ENCODE data around the gene MBOAT2.
"Not testable (repeated sequence)": the region's sequence is repeated elsewhere in the genome, so short reads cannot be mapped to it uniquely, and the experiment has no call there.

MBOAT2 gene

DNA sequence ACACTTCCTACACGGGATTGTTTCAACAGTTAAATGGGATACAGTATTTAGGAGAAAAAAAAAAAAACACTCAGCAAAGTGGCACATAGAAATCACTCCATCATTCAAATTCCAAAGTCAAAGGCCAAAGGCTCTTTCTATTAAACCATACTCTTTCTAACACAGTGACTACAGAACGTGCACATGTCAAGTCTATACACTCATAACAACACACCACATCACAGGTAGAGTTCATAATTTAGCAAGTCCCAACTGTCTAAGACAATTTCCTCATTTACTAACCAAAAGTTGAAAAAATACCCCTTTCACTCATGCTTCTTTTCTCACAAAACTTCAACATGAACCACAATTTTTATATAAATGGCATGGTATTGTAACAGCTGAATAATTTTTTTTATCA lies 70.8 kb downstream of the MBOAT2 start:
- DNase-seq = no peak
- TF ChIP-seq POLR2A (IDR thresholded peaks at IDR 0.05; ENCODE audit: low read length) = no peak
- TF ChIP-seq GATA1 (IDR thresholded peaks at IDR 0.05; ENCODE audit: low read depth, low read length) = no peak

DNA sequence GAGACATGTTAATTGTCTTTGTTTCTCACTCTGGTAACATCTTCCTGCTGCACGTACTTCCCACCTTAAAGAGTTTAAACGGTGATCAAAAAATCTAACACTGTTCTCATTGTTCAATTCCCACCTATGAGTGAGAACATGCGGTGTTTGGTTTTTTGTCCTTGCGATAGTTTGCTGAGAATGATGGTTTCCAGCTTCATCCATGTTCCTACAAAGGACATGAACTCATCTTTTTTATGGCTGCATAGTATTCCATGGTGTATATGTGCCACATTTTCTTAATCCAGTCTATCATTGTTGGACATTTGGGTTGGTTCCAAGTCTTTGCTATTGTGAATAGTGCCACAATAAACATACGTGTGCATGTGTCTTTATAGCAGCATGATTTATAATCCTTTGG lies 73.3 kb downstream of the MBOAT2 start:
- DNase-seq = not testable (repeated sequence)

DNA sequence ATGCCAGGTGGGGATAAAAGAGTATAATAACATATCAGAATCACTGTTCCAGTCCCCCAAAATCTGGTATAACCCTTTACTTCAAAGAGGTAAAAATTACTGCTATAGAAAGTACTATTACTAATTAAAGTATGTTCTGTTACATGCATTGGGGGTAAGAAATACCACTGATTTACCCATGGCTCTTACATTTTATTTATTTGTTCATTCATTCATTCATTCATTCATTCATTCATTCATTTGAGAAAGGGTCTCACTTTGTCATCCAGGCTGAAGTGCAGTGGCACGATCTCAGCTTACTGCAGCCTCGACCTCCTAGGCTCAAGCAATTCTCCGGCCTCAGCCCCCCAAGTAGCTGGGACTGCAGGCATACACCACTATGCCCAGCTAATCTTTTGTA lies 74.4 kb downstream of the MBOAT2 start:
- no peak for TF ChIP-seq POLR2A (IDR thresholded peaks at IDR 0.05; ENCODE audit: low read length)
- TF ChIP-seq GATA1 (IDR thresholded peaks at IDR 0.05; ENCODE audit: low read depth, low read length) = no peak
- DNase-seq = no peak

DNA sequence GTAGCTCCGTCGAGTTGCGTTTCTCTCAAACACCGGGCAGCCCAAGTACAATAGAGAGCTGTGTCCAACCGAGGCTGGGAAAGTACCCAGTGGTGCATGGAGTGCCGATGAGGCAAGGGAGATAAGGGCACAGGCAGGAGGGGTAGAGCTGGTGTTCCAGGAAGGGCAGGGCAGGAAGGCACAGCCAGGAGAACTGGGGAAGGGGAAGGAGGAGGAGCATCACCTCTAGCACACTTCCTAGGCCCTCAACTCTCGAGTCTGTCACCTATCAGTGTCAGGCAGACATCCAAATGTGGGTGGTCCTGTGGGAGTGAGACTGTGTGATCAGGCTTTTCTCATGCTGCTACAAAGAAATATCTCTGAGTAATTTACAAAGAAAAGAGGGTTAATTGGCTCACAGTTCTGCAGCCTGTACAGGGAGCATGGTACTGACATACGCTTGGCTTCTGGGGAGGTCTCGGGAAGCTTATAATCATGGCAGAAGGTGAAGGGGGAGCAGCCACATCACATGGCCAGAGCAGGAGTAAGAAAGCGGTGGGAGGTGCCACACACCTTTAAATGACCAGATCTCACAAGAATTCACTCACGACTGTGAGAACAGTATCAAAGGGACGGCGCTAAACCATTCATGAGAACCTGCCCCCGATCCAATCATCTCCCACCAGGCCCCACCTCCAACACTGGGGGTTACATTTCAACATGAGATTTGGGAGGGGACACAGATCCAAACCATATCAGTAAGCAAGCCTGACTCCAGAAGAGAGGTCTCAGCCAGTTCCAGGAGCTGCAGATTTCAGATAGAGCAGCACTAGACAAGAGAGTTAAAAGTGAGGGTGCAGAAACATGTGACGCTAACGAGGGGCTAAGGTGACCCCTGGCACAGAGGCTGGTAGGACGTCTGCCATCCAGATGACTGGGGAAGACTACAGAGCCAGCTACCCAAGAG lies 75.7 kb downstream of the MBOAT2 start:
- TF ChIP-seq GATA1 (IDR thresholded peaks at IDR 0.05; ENCODE audit: low read depth, low read length) (no peak), POLR2A (IDR thresholded peaks at IDR 0.05; ENCODE audit: low read length) (peak; percentile 62)
- DNase-seq = peak; percentile 79 to 90

DNA sequence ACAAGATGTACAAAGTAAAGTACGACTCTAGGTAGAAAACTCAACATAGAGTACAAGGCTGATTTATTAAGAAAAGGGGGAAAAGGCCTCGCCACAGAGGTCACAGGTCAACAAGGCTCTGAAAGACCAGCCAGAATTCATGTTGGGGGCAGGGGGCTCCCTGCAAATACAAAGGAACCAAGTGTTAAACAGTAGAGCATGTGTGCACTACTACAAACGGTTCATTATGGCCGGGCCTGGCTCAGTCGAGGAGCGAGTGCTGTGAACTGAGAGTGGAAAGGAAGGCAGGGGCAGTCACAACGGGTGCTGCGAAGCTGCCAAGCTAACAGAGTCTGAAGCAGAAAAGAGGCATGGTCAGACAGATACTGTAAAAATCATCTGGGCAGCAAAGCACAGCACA lies 77.1 kb downstream of the MBOAT2 start:
- TF ChIP-seq POLR2A (IDR thresholded peaks at IDR 0.05; ENCODE audit: low read length) = no peak
- no peak for TF ChIP-seq GATA1 (IDR thresholded peaks at IDR 0.05; ENCODE audit: low read depth, low read length)
- DNase-seq = no peak

DNA sequence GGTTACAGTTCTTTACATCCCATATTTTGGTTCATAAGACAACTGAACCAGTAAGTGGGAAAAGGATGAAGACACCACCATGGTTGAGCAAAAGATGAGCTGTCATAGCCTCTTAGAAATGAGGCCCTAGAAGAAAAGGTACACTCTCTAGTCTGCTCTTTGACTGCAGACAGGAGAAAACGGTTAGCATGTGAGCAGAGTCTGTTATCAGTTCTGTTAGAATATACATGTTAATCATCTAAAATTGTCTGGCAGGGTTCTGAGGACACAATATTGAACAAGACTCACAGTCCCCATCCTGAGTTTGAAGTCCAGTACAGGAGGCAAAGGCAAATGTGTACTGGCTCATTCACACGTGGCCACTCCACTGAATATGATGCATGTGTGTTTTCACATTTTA lies 78.1 kb downstream of the MBOAT2 start:
- no peak for TF ChIP-seq GATA1 (IDR thresholded peaks at IDR 0.05; ENCODE audit: low read depth, low read length)
- TF ChIP-seq POLR2A (IDR thresholded peaks at IDR 0.05; ENCODE audit: low read length) = peak; percentile 10

DNA sequence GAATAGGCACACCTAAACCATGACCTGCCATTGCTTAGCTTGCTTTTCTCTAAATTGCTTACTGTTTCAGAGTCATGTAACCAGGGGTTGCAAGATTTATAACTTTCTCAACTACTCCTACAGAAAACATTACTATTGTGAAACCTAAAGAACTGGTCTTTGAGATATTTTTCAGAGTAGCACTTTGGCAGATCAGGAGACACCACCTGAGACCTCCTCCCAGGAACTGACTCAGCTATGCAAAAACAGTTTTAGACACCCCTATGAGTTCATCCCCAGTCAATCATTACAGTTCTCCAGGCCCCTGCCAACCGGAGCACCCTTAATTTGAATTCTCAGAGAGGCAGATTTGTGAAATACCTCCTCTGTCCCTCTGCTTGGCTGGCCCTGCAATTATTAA lies 80.3 kb downstream of the MBOAT2 start:
- TF ChIP-seq GATA1 (IDR thresholded peaks at IDR 0.05; ENCODE audit: low read depth, low read length) (no peak), POLR2A (IDR thresholded peaks at IDR 0.05; ENCODE audit: low read length) (no peak)
- peak; percentile 34 to 51 for DNase-seq

More for the DNA sequence above, 78.1 kb downstream of the MBOAT2 start:
- peak; percentile 34 to 61 for DNase-seq

DNA sequence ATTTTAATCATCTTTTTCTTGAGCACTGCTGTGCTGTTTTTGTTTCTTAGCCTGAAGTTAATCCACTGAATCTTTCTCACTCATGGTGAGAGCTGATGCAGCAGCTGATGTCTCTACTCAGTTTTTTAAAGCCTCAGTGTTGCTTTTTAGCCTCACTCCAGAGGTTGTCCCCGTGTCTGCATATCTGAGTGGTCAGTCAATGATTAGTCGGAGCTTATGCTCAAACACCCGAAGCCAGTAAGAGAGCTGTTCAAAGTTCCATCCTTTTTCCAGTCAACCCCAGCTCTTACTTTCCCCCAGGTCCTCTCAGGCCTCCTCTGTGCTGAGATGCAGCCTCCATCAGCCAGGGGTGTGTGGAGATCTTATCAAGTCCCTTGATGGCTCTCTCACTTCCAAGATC lies 81.1 kb downstream of the MBOAT2 start:
- TF ChIP-seq POLR2A (IDR thresholded peaks at IDR 0.05; ENCODE audit: low read length) (no peak), GATA1 (IDR thresholded peaks at IDR 0.05; ENCODE audit: low read depth, low read length) (no peak)
- no peak for DNase-seq

DNA sequence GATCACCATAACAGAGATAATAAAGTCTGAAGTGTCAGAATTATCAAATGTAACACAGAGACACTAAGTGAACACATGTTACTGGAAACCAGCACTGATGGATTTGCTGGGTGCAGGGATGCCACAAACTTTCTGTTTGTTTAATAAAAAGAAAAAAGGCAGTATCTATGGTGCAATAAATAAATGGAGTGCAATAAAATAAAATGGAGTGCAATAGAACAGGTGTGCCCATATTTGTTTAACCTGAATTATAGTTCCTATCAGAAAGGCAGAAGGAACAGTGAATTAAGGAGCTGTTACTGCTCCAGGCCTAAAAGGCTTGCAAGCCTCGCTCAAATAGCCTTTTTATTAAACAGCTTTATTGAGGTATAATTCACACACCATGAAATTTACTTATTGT lies 85.1 kb downstream of the MBOAT2 start:
- TF ChIP-seq POLR2A (IDR thresholded peaks at IDR 0.05; ENCODE audit: low read length) (no peak), GATA1 (IDR thresholded peaks at IDR 0.05; ENCODE audit: low read depth, low read length) (no peak)
- no peak for DNase-seq

DNA sequence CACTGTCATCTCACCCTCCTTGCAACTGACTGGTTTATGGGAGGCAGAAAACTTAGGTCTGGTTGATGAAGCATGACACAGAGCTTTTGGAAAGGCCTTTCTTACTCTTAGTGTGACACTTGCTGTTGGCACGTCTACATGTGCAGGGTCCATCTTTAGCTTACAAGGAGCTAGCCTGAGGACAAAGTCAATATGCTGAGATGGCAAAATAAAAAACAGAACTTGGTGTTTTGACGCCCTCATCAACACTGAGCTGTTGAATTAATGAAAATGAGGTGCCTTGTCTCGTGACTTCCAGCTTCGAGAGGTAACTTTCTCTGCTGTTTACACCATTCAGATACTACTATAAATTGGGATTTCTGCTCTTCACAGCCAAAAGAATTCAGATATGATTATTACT lies 87.5 kb downstream of the MBOAT2 start:
- DNase-seq = no peak
- TF ChIP-seq POLR2A (IDR thresholded peaks at IDR 0.05; ENCODE audit: low read length) = no peak
- TF ChIP-seq GATA1 (IDR thresholded peaks at IDR 0.05; ENCODE audit: low read depth, low read length) = no peak

DNA sequence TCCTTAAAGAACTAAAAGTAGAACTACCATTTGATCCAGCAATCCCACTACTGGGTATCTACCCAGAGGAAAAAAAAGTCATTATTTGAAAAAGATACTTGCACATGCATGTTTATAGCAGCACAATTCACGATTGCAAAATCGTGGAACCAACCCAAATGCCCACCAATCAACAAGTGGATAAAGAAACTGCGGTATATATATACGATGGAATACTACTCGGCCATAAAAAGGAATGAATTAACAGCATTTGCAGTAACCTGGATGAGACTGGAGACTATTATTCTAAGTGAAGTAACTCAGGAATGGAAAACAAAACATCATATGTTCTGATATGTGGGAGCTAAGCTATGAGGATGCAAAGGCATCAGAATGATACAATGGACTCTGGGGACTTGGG lies 89.7 kb downstream of the MBOAT2 start:
- not testable (repeated sequence) for DNase-seq

DNA sequence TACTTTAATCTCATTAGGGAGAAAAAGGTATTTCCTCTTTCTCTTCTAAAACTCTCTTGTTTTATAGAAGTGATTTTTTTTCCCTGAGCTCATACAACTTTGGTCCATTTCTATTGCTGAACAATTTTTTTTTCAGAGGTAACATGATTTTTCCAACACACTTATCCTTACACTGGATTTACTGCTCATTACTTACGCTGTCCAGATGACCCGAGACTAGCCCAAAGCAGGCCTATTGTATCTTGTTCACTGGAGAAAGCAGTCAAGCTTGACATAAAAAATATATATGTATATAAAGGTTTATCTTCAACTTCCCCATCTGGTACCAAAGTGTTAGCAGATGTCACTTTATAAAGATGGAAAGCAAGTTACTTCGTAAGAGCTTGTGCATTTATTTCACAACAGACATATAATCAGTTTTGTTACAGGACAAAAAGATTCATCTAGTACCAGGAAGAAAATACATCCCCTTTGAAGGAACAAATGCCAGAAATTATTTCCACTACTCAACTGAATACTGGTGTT lies 95.7 kb downstream of the MBOAT2 start:
- no peak for DNase-seq
- no peak for TF ChIP-seq POLR2A (IDR thresholded peaks at IDR 0.05; ENCODE audit: low read length)
- TF ChIP-seq GATA1 (IDR thresholded peaks at IDR 0.05; ENCODE audit: low read depth, low read length) = no peak

DNA sequence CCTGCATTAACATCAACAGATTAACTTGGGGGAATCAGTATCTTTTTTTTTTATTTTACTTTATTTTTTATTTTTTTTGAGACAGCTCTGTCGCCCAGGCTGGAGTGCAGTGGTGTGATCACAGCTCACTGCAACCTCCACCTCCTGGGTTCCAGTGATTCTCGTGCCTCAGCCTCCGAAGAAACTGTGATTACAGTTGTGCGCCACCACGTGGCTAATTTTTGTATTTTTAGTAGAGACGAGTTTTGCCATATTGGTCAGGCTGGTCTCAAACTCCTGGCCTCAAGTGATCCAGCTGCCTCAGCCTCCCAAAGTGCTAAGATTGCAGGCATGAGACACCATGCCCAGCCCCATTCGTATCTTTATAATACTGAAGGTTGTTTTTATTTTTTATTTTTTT lies 99.6 kb downstream of the MBOAT2 start:
- not testable (repeated sequence) for DNase-seq

DNA sequence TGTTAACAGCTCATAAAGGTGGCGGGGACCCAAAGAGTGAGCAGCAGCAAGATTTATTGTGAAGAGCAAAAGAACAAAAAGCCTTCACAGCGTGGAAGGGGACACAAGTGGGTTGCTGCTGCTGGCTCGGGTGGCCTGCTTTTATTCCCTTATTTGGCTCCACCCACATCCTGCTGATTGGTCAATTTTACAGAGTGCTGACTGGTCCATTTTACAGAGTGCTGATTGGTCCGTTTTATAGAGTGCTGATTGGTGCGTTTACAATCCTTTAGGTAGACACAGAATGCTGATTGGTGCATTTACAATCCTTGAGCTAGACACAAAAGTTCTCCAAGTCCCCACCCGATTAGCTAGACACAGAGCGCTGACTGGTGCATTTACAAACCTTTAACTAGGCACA lies 100.7 kb downstream of the MBOAT2 start:
- DNase-seq = peak in 1 of 2 experiments; percentile 24

DNA sequence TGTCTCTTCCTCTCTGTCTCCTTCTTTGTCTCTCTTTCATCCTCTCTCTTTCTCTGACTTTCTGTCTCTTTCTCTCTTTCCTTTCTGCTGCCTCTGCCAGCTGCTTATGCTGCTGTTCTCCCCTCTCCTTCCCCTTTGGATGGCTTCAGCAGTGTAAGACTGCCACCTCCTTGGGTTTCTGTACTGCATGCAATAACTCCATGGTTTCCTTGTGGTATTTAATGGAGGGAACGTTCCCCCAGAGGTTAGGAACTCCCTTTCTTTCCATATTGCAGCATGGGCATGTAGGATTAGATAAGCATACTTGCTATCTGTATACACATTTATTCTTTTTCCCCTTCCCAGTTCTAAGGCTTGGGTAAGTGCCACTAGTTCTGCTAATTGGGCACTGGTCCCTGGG lies 106.3 kb downstream of the MBOAT2 start:
- peak; percentile 23 for TF ChIP-seq POLR2A (IDR thresholded peaks at IDR 0.05; ENCODE audit: low read length)
- DNase-seq = peak; percentile 55 to 79

DNA sequence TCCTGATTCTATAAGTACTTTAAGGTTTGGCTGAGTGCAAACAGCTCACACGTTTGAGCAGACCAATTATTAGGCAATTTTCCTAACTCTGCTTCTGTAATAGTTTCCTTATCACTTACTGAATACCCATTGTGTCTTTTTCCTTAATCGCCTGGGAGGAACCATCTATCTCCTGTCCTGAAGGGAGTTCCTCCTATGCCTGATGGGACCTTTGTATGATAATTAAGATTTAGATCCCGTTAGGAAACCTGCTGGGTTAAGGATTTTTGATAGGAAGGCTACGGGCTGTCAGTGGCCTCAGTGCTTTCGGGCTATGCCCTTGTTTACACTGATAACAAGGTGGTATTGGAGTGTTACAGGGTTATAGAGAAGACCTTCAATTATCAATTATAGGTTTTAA lies 106.8 kb downstream of the MBOAT2 start:
- not testable (repeated sequence) for DNase-seq

DNA sequence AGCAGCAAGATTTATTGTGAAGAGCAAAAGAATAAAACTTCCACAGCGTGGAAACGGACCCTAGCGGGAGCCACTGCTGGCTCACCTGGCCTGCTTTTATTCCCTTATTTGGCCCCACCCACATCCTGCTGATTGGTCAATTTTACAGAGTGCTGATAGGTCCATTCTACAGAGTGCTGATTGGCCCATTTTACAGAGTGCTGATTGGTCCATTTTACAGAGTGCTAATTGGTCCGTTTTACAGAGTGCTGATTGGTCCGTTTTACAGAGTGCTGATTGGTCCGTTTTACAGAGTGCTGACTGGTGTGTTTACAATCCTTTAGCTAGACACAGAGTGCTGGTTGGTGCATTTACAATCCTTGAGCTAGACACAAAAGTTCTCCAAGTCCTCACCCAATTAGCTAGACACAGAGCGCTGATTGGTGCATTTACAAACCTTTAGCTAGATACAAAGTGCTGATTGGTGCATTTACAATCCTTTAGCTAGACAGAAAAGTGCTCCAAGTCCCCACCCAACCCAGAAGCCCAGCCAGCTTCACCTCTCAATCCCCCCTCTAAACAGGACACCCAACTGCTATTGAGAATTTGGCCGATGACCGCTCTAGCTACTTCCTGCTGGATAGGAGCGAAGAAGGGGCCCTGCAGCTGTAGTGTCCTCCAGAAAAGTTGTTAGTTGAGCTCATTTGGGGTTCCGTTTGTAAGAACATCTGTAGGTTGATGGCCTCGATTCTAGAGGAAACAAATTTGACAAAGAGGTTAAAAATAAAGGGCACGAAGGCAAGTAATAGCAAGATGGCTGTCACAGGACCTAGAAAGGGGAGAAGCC lies 108.2 kb downstream of the MBOAT2 start:
- DNase-seq = peak; percentile 56 to 65

Data from erythroblast (primary cell).